ENCODE data around the gene NEMF. TPM values are rescaled to one million over a fixed set of nuclear protein-coding genes. Genes with fewer than 3 reads are reported as not detected.

The NEMF gene
- total RNA-seq, 1 experiment from 2014 or later: 54.0 TPM

DNA sequence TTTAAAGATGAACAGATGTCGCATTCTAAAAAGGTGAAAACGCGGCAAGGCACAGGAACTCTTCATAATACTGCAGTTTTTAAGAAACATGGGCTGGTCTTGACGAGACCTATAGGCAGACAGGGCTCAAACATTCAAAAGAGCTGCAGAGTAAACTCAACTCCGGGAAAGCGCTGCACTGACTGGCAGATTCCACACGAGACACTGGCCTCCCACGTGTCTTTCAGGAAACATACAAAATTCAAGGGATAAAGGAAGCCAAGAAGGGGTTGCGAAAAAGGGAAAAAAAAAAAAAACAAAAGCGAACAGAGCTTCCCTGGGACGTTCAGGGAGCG lies 39.7 kb upstream of the NEMF start:
- Histone ChIP-seq H4K20me1 (ENCODE audit: low read length) (peaks cover 38% of the 10 kb centered on the region), H3K27me3 (ENCODE audit: low read length) (no peaks in the 10 kb centered on the region), H3K9me2 (replicated peaks; ENCODE audit: low read length) (no peaks in the 10 kb centered on the region), H2AFZ (ENCODE audit: low read length) (peak overlapping the region; percentile 74), H3K9ac (ENCODE audit: low read length) (peak overlapping the region; percentile 100), H3K4me2 (ENCODE audit: low read length) (peak overlapping the region; percentile 91), H3K27ac (ENCODE audit: low read length) (peak overlapping the region; percentile 94), H3F3A (ENCODE audit: low read length, unreplicated experiment) (peaks cover under 1% of the 10 kb centered on the region), H3K9me3 (ENCODE audit: low read length) (no peaks in the 10 kb centered on the region), H3K4me3 (ENCODE audit: low read length) (peak overlapping the region; percentile 91), H3K36me3 (ENCODE audit: low read depth, low read length) (peaks cover 32% of the 10 kb centered on the region), H3K4me1 (ENCODE audit: insufficient read depth, low read length) (peaks cover 19% of the 10 kb centered on the region), H3K79me2 (ENCODE audit: low read length) (peaks cover 56% of the 10 kb centered on the region)
- TF ChIP-seq, protein P1, sequence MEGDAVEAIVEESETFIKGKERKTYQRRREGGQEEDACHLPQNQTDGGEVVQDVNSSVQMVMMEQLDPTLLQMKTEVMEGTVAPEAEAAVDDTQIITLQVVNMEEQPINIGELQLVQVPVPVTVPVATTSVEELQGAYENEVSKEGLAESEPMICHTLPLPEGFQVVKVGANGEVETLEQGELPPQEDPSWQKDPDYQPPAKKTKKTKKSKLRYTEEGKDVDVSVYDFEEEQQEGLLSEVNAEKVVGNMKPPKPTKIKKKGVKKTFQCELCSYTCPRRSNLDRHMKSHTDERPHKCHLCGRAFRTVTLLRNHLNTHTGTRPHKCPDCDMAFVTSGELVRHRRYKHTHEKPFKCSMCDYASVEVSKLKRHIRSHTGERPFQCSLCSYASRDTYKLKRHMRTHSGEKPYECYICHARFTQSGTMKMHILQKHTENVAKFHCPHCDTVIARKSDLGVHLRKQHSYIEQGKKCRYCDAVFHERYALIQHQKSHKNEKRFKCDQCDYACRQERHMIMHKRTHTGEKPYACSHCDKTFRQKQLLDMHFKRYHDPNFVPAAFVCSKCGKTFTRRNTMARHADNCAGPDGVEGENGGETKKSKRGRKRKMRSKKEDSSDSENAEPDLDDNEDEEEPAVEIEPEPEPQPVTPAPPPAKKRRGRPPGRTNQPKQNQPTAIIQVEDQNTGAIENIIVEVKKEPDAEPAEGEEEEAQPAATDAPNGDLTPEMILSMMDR (conservative IDR thresholded peaks at IDR 0.05; ENCODE audit: low read depth, low read length): no peak
- TF ChIP-seq EZH2 (IDR thresholded peaks at IDR 0.05; ENCODE audit: low read length, unreplicated experiment) (no peak), EZH2phosphoT487 (IDR thresholded peaks at IDR 0.05; ENCODE audit: borderline replicate concordance, low read length) (no peak)
- intact Hi-C loops (cut with micrococcal nuclease): loop anchor here (1.0 to 2.0 kb wide), 5 partner anchors 17 to 213 kb away; no protein-coding TSS in a partner anchor
- ATAC-seq (peak; percentile 32), DNase-seq (peak; percentile 63)
- BruUV-seq (replicated peaks): TSS peak; percentile 72
- ChIA-PET POLR2A (ENCODE audit: unreplicated experiment) (interaction anchor here (0.6 to 1.3 kb wide), 11 partner anchors 15 to 278 kb away, joined by 3 to 28 read pairs (median 5); no protein-coding TSS in a partner anchor), CTCF (interaction anchor here (0.5 to 1.4 kb wide), 6 partner anchors 13 to 420 kb away, joined by 3 to 5 read pairs (median 4); partner anchors contain the start of genes DMAC2L and L2HGDH)

DNA sequence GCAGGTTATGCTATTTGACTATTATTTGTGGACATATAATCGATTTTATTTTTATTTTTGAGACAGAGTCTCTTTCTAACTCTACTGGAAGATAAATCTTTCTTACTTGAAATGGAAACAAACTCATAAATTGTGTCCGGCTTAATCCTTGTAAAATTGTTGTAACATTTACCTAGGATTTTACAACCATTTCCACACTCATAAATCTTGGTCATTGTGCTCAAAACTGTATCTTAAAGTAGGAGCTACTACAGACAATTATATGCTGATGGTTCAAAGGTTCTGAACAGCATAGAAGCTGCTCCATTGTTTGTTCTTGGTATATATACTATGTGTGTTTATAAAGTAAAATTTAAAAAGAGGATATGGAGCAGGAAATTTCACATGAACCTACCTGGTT lies 35.7 kb upstream of the NEMF start:
- H3K4me3 ChIP-seq (ENCODE audit: low read length): no peak overlapping the region
- no peaks in the 10 kb centered on the region for H3K36me3 ChIP-seq (ENCODE audit: low read depth, low read length)
- peak; percentile 32 for ATAC-seq
- H4K20me1 ChIP-seq (ENCODE audit: low read length): no peaks in the 10 kb centered on the region
- no TSS peak for BruUV-seq (replicated peaks)
- intact Hi-C loops (cut with micrococcal nuclease): loop anchor here (1.0 kb wide), 2 partner anchors 9 to 20 kb away; no protein-coding TSS in a partner anchor
- CTCF ChIA-PET: no interaction called here
- H2AFZ ChIP-seq (ENCODE audit: low read length): no peak overlapping the region
- H3K27ac ChIP-seq (ENCODE audit: low read length): no peak overlapping the region
- no peaks in the 10 kb centered on the region for H3K27me3 ChIP-seq (ENCODE audit: low read length)
- POLR2A ChIA-PET (ENCODE audit: unreplicated experiment): interaction anchor here (0.5 to 0.7 kb wide), 2 partner anchors 19 to 20 kb away, joined by 4 to 5 read pairs; no protein-coding TSS in a partner anchor
- H3K9me2 ChIP-seq (replicated peaks; ENCODE audit: low read length): no peaks in the 10 kb centered on the region
- peak overlapping the region; percentile 11; the same call in 1 of the 2 replicates for H3K4me2 ChIP-seq (ENCODE audit: low read length)
- H3K79me2 ChIP-seq (ENCODE audit: low read length): peaks cover 16% of the 10 kb centered on the region
- H3K9ac ChIP-seq (ENCODE audit: low read length): no peak overlapping the region
- peak; percentile 24 for DNase-seq
- TF ChIP-seq EZH2 (IDR thresholded peaks at IDR 0.05; ENCODE audit: low read length, unreplicated experiment) (no peak), EZH2phosphoT487 (IDR thresholded peaks at IDR 0.05; ENCODE audit: borderline replicate concordance, low read length) (no peak)
- TF ChIP-seq, protein P1 (conservative IDR thresholded peaks at IDR 0.05; ENCODE audit: low read depth, low read length): no peak
- no peaks in the 10 kb centered on the region for H3F3A ChIP-seq (ENCODE audit: low read length, unreplicated experiment)
- H3K9me3 ChIP-seq (ENCODE audit: low read length): no peaks in the 10 kb centered on the region
- peaks cover 14% of the 10 kb centered on the region; the same call in 1 of the 2 replicates for H3K4me1 ChIP-seq (ENCODE audit: insufficient read depth, low read length)

DNA sequence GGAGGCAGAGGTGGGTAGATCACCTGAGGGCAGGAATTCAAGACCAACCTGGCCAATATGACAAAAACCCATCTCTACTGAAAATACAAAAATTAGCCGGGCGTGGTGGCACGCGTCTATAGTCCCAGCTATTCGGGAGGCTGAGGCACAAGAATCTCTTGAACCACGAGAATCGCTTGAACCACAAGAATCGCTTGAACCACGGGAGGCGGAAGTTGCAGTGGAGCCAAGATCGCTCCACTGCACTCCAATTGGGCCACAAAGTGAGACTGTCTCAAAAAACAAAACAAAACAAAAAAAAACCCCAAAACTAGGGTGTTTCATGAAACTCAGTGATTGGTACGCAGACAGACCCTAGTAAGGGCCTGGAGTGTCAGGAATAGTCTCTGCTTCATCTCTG lies 33.9 kb upstream of the NEMF start:
- Histone ChIP-seq H3K79me2 (ENCODE audit: low read length) (no peaks in the 10 kb centered on the region), H3K27ac (ENCODE audit: low read length) (no peak overlapping the region), H3K9me3 (ENCODE audit: low read length) (no peaks in the 10 kb centered on the region), H3K36me3 (ENCODE audit: low read depth, low read length) (no peaks in the 10 kb centered on the region), H3K9ac (ENCODE audit: low read length) (no peak overlapping the region), H4K20me1 (ENCODE audit: low read length) (no peaks in the 10 kb centered on the region), H2AFZ (ENCODE audit: low read length) (no peak overlapping the region), H3K27me3 (ENCODE audit: low read length) (no peaks in the 10 kb centered on the region), H3K4me3 (ENCODE audit: low read length) (no peak overlapping the region), H3K4me2 (ENCODE audit: low read length) (no peak overlapping the region), H3F3A (ENCODE audit: low read length, unreplicated experiment) (no peaks in the 10 kb centered on the region), H3K9me2 (replicated peaks; ENCODE audit: low read length) (no peaks in the 10 kb centered on the region), H3K4me1 (ENCODE audit: insufficient read depth, low read length) (peaks cover 14% of the 10 kb centered on the region; the same call in 1 of the 2 replicates)
- ChIA-PET POLR2A (ENCODE audit: unreplicated experiment) (no interaction called here), CTCF (no interaction called here)
- no peak for ATAC-seq
- no peak for TF ChIP-seq EZH2 (IDR thresholded peaks at IDR 0.05; ENCODE audit: low read length, unreplicated experiment)
- no peak for TF ChIP-seq EZH2phosphoT487 (IDR thresholded peaks at IDR 0.05; ENCODE audit: borderline replicate concordance, low read length)
- TF ChIP-seq, protein P1 (conservative IDR thresholded peaks at IDR 0.05; ENCODE audit: low read depth, low read length): no peak
- no peak for DNase-seq
- BruUV-seq (replicated peaks): no TSS peak
- intact Hi-C loops (cut with micrococcal nuclease): no loop called here
